Skeletal muscle satellite cell (primary cell): Measurements from ENCODE around the gene DUOX1.
"Not testable (repeated sequence)": the region's sequence is repeated elsewhere in the genome, so short reads cannot be mapped to it uniquely, and the experiment has no call there.

ENCODE experiments used
- H3K27me3 ChIP-seq: 2 replicates; pipeline ENCODE4 v1.7.0; 2013; ENCODE audit warnings: low read length; ENCODE audit not compliant: control insufficient read depth, insufficient read depth
- H3K36me3 ChIP-seq: 2 replicates; pipeline ENCODE4 v1.7.0; 2013; ENCODE audit warnings: mild to moderate bottlenecking, control low read depth, low read length; ENCODE audit not compliant: insufficient read depth
- H3K4me1 ChIP-seq: 2 replicates; pipeline ENCODE4 v1.7.0; 2013; ENCODE audit warnings: low read length; ENCODE audit not compliant: control insufficient read depth, insufficient read depth
- H3K4me2 ChIP-seq: 2 replicates; pipeline ENCODE4 v1.7.0; 2013; ENCODE audit warnings: mild to moderate bottlenecking, low read length
- H3K4me3 ChIP-seq: 2 replicates; pipeline ENCODE4 v1.7.0; 2013; ENCODE audit warnings: low read length
- H3K9ac ChIP-seq: 2 replicates; pipeline ENCODE4 v1.7.0; 2013; ENCODE audit warnings: mild to moderate bottlenecking, low read depth, low read length, moderate library complexity
- H3K9me3 ChIP-seq: replicated peaks from 2 replicates; pipeline ENCODE4 v1.7.0; 2013; ENCODE audit warnings: mild to moderate bottlenecking, control low read depth, low read length

DUOX1 gene

DNA sequence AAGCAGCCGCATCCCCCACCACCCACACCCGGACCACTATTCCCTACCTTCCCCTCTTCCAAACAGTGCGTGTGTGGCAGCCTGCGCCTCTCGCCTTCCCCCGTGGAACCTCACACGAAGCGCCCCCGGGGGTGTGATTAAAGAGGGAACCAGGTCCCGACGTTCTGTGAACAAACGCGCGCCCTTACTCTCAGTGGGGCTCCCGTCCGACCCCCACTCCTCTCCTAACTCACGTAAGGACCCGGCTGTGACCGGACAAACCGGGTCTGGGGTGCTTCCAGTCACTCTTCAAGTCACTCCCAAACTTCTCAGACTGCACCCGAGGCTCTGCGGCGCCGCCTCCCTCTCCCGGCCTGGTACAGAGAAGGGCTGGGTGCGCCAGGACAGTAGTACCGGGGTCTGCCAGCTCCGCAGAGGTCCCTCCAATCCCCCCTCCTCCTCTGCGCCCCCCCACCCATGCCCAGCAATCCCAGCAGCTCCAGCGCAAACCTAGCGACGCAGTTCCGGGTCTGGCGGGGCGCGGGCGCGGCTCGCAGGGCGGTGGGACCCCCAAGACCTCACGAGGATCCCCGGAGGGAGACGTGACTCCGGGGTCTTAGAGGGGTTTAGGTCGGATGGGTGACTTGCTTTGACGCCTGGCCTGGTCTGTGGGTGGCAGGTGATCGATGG lies 689 bp upstream of the DUOX1 start:
- H3K27me3 ChIP-seq, result peaks cover 89% of the 10 kb centered on the region
- H3K9ac ChIP-seq, result no peak overlapping the region
- peak overlapping the region; percentile 17 for H3K4me2 ChIP-seq
- no peaks in the 10 kb centered on the region for H3K36me3 ChIP-seq
- H3K9me3 ChIP-seq, result no peaks in the 10 kb centered on the region
- H3K4me3 ChIP-seq, result no peak overlapping the region
- no peaks in the 10 kb centered on the region for H3K4me1 ChIP-seq

DNA sequence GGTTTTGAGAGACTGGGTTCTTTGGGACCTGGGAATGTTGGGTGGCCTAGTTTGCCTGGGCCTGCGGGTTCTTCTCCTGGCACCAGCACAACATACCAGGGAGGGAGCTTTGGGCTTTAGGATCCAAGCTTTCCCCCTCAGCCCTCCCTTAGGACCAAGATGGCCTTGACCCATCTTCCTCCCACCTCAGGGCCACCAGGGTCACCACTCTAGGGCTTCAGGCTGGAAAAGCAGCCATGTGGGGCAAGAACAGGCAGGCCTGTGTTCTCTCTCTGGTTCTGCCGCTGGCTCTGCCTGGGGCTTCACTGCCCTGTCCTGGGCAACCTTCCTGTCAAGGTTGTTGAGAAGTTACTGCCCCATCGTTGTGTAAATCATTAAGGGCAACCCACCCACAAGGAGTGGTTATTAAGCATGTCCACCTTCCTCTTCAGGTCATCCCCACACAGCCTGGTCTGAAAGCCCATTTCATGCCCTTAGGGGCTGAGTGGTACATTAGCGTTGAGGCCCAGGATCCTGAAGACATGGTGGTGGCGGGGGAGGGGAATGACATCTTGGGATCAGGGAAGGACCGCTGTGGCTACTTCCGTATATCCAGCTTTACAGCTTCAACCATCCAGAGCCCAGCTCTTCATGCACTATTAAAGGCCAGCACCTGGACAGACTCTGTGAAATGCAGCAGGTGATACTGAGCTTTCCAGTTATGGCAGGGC lies 652 bp downstream of the DUOX1 start:
- no peaks in the 10 kb centered on the region for H3K9me3 ChIP-seq
- H3K4me2 ChIP-seq, result no peak overlapping the region
- no peaks in the 10 kb centered on the region for H3K36me3 ChIP-seq
- no peaks in the 10 kb centered on the region for H3K4me1 ChIP-seq
- no peak overlapping the region for H3K4me3 ChIP-seq
- peaks cover 93% of the 10 kb centered on the region for H3K27me3 ChIP-seq
- H3K9ac ChIP-seq, result no peak overlapping the region

DNA sequence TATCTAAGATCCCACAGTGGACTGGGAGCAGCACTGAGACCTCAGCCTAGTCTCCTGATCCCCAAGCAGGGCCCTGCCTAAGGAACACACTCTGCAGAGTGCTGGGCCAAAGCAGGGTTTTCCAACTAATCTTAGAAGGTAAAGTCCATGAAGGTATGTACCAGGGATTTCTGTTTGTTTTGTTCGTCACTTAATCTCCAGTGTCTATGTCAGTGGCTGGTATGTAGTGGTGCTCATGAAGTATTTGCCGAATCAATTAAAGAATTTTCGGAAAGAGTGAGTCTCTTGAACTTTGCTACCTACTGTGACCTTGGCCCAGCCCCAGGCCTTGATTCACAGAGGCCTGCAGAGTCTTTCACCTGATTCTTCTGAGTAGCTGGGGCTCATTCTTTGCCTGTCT lies 1.7 kb downstream of the DUOX1 start:
- H3K36me3 ChIP-seq, result no peaks in the 10 kb centered on the region
- H3K4me1 ChIP-seq, result no peaks in the 10 kb centered on the region
- H3K4me2 ChIP-seq, result no peak overlapping the region
- no peak overlapping the region for H3K9ac ChIP-seq
- H3K27me3 ChIP-seq, result peaks cover 91% of the 10 kb centered on the region
- no peaks in the 10 kb centered on the region for H3K9me3 ChIP-seq
- no peak overlapping the region for H3K4me3 ChIP-seq

DNA sequence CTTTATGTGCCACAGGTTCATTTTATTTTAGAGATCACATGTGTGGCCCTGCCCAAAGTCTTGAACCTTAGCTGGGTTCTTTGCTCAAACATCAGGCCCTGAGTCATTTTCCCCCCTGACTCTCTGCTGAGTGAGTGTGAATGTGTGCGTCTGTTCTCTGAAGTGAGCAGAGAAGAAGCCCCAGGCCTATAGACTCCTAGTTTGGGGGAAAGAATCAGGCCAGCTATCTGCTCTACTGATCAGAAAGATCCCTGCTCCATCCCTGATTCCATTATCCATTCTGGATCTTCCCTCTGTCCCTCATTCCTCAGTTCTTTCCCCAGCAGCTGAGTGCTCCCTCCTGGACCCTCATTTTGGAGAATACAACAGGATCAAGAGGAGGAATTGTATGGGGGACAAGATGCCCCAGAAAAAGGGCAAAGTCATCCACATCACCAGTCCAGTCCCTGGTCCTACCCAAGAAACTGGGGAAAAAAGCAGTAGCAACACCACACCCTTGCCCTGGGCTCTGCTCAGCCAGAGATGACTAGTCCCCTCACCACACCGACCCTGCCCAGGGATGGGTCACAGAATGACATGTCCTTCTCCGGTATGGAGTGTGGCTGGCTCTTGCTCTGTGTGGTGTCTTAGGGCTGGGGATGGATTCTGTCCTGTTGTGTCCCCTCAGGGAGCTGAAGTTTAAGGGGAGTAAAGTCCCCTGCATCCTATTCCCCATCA lies 3.2 kb downstream of the DUOX1 start:
- Histone ChIP-seq H3K4me2 (no peak overlapping the region), H3K27me3 (peaks cover 89% of the 10 kb centered on the region), H3K4me3 (no peak overlapping the region), H3K4me1 (no peaks in the 10 kb centered on the region), H3K9me3 (no peaks in the 10 kb centered on the region), H3K9ac (no peak overlapping the region), H3K36me3 (no peaks in the 10 kb centered on the region)

DNA sequence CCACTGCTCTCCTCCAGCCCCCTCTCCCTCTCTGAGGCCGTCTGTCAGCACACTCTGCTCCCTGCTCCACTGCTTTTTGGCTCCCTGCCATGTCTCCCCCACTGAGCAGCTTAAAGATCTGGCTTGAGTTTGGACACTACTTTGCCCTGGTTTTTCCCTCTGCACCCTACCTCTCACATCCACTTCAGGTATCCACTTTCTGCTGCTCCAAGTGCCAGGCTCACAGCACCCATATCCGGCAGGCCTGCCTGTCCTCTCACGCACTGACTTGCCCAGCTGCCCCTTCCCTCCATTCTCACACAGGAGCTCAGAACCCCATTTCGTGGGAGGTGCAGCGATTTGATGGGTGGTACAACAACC lies 3.7 kb downstream of the DUOX1 start:
- Histone ChIP-seq H3K4me3 (no peak overlapping the region), H3K27me3 (peaks cover 89% of the 10 kb centered on the region), H3K4me1 (no peaks in the 10 kb centered on the region), H3K36me3 (no peaks in the 10 kb centered on the region), H3K4me2 (no peak overlapping the region), H3K9ac (no peak overlapping the region), H3K9me3 (no peaks in the 10 kb centered on the region)

DNA sequence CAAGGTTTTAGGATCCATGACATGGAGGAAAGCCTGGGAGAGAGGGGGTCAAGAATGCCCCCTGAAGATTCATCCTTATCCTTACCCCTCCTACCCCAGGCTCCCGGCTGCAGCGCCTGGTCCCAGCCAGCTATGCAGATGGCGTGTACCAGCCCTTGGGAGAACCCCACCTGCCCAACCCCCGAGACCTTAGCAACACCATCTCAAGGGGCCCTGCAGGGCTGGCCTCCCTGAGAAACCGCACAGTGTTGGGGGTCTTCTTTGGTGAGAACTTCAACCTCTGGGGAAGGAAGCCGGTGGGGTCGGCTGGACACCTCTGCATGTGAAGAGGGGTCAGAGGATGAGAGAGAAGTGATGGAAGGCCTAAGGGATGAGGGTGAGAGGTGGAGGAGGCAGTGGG lies 4.3 kb downstream of the DUOX1 start:
- H3K4me2 ChIP-seq, result no peak overlapping the region
- H3K27me3 ChIP-seq, result peaks cover 87% of the 10 kb centered on the region
- no peak overlapping the region for H3K9ac ChIP-seq
- H3K9me3 ChIP-seq, result no peaks in the 10 kb centered on the region
- no peaks in the 10 kb centered on the region for H3K36me3 ChIP-seq
- H3K4me3 ChIP-seq, result no peak overlapping the region
- no peaks in the 10 kb centered on the region for H3K4me1 ChIP-seq

DNA sequence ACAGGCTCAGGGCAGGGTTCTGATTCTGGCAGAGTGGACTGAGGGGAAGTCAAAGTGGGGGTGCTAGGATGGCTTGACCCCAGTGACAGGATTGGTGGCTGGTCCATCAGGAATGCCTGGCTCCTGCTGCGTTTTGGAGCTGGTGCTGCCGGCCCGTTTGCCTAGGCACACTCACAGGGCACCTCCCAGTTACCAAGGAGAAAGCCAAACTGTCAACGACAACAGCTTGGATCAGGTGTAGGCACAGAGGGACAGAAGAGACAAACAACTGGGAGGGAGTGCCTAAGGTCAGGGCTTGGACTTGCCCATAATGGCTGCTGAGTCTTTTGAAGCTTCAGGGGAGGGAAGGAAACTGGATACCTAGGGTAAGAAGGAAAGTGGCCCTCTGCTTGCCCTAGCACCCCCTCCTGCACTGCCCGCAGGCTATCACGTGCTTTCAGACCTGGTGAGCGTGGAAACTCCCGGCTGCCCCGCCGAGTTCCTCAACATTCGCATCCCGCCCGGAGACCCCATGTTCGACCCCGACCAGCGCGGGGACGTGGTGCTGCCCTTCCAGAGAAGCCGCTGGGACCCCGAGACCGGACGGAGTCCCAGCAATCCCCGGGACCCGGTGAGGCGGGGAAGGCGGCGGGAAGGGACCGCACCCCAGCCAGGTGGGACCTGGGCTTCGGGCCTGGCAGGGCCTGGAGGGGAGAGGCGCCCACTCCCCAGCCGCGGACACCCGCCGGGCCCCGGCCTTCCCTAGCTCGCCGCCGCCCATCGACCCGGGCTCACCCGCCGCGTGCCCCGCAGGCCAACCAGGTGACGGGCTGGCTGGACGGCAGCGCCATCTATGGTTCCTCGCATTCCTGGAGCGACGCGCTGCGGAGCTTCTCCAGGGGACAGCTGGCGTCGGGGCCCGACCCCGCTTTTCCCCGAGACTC lies 5.1 kb downstream of the DUOX1 start:
- Histone ChIP-seq H3K9me3 (no peaks in the 10 kb centered on the region), H3K9ac (no peak overlapping the region), H3K4me3 (no peak overlapping the region), H3K4me1 (no peaks in the 10 kb centered on the region), H3K4me2 (no peak overlapping the region), H3K27me3 (peaks cover 81% of the 10 kb centered on the region), H3K36me3 (no peaks in the 10 kb centered on the region)

DNA sequence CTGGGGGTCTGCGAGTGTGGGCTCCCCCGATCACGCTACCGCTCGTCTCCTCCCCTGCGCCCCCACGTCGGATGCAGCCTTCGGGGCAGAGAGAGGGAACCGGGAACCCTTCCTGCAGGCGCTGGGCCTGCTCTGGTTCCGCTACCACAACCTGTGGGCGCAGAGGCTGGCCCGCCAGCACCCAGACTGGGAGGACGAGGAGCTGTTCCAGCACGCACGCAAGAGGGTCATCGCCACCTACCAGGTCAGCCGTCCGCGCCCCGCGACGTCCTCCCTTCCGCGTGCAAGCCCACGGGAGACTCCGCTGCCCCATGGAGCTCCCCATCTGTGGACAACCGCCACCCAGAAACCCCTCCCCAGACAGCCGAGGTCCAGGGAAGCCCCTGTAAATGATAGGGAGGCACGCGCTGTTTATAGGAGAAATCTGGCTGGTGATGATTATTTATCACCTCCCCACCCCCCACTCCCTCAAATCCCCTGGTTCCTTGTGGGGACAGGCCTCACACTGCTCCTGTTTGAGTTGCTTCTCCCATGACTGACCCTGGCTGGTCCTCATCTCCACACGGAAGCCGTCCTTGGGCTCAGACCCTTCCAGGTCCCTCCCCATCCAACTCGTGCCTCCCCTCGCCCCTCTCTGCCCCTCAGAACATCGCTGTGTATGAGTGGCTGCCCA lies 6.0 kb downstream of the DUOX1 start:
- not testable (repeated sequence) for H3K9ac ChIP-seq, H3K36me3 ChIP-seq, H3K4me3 ChIP-seq, H3K4me2 ChIP-seq, H3K4me1 ChIP-seq, H3K9me3 ChIP-seq
- H3K27me3 ChIP-seq, result peaks cover 72% of the 10 kb centered on the region

DNA sequence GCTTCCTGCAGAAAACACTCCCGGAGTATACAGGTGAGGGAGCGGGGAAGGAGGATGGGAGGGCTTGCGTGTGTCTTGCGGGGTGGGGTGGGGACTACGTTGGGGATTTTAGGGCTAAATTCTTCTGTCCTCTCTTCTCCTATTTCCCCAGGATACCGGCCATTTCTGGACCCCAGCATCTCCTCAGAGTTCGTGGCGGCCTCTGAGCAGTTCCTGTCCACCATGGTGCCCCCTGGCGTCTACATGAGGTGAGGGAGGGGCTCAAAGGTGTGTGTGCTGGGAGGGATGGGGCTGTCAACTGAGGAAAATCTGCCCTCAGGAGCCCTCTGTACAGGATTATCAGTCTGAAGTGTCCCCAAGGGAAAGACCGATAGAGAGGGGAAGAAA lies 6.6 kb downstream of the DUOX1 start:
- H3K4me1 ChIP-seq, result no peaks in the 10 kb centered on the region
- no peaks in the 10 kb centered on the region for H3K36me3 ChIP-seq
- H3K9ac ChIP-seq, result no peak overlapping the region
- H3K4me3 ChIP-seq, result no peak overlapping the region
- H3K4me2 ChIP-seq, result no peak overlapping the region
- peaks cover 67% of the 10 kb centered on the region for H3K27me3 ChIP-seq
- H3K9me3 ChIP-seq, result no peaks in the 10 kb centered on the region

DNA sequence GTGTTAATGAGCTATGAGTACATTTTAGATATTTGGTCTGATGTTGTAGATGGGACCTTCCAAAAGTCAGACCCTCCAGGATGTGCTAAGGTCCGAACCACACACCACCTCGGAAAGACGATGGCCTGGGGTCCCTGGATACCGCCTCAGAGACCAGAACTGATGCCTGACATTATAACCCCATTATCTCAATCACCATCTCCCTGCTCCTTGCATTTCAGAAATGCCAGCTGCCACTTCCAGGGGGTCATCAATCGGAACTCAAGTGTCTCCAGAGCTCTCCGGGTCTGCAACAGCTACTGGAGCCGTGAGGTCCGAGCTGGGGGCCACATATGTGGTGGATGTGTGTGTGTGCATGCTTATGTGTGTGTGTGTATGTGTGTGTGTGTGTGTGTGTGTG lies 7.9 kb downstream of the DUOX1 start:
- no peaks in the 10 kb centered on the region for H3K4me1 ChIP-seq
- no peak overlapping the region for H3K4me3 ChIP-seq
- no peaks in the 10 kb centered on the region for H3K36me3 ChIP-seq
- H3K4me2 ChIP-seq, result no peak overlapping the region
- H3K9ac ChIP-seq, result no peak overlapping the region
- H3K27me3 ChIP-seq, result peaks cover 54% of the 10 kb centered on the region
- no peaks in the 10 kb centered on the region for H3K9me3 ChIP-seq
